ENCODE measurements around the gene LYPD5.

The LYPD5 gene

DNA sequence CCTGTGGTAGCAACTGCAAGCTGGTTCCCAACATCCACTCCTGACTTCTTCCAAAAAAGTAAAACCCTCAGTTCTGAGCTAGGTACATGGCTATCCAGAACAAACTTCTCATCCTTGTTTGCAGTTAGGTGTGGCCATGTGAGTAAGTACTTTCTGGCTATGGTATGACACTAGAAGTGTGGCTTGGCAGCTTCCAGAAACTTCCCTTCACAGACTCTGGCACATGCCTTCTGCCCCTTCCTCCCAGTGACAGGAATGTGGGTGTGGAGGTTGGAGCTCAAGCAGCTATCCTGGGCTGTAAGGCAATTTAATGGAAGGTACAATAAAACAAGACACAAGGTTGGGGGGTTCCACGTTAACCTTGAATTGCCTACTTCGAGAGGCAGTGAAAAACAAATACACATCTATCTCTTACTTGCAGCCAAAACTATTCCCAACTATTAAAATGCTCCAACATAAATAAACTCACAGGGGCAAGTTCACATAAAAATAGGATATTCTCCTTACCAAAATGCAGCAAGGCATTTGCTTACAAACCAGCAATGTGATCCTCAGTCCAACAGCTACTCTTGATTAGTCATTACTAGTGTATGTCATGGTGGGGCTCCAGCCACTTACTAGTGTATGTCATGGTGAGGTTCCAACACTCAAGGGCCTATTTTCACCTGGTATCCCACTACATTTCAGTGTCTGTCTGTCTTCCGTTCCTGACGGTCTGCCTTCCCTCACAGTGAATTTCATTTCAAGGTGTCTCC, 50.6 kb downstream of the LYPD5 start:
- DNase-seq: no peak

DNA sequence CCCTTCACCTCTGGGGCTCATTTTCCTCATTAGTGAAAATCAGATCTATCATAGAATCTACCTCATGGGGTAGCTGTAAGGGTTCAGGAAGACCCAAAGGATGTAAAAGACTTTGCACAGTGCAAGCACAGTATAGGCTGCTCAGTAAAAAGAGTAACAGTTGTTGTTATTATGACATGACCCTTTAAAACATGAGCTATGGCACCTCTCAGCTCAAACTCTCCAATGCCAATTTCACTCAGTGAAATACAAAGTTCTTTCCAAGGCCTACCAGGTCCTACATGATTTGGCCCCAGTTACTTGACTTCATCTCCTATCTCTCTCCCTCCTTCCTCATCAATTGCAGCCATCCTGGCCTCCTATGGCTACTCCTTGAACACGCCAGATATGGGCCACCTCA, 52.3 kb downstream of the LYPD5 start:
- DNase-seq: no peak

- no peak for DNase-seq
Measured at GRCh38 chr19:43749152-43749551, 53.1 kb downstream of the LYPD5 start.

- no peak for DNase-seq
Measured at GRCh38 chr19:43748685-43749084, 53.6 kb downstream of the LYPD5 start.

DNA sequence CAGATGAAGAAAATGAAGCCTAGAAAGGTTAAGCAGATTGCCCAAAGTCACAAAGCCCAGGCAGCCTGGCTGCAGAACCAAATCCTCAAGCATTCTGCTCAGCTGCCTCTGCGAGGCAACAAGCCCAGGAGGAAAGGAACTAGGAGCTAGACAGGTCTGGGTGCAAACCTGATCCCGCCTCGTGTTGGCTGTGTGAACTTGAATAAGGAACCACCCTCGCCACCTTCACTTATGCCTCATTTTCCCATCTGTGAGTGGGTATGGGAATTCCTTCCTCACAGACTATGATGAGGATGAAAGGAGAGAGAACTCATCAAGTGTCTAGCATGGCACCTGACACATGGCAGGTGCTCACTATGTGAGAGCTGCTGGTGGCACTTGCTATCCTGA, 54.0 kb downstream of the LYPD5 start:
- DNase-seq: no peak

- no peak for DNase-seq
Measured at GRCh38 chr19:43747557-43748204, 54.6 kb downstream of the LYPD5 start.
